ENCODE data around the gene GID8.

Gene GID8

GRCh38 chr20:62986257-62986800 lies 48.4 kb downstream of the GID8 start:
- DNase-seq (ENCODE audit: low spot score), result no peak

DNA sequence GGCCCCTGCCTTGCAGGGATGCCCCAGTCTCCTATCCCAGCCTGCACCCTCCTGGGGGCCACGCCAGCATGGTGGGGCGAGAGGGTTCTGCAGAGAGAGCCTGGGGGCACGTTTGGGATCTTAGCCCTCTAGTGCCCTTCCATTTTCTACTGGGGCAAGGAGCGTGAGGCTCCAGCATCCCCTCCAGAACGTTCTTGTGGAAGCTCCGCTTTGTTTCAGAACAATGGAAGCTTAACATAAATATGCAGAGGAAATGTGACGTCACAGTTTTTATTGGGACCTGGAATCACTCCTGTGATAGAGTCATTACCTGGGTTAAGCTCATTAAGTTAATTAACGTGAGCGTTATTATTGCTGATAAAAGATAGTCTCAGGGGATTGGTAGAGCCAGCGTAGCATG lies 49.2 kb downstream of the GID8 start:
- no peak for DNase-seq (ENCODE audit: low spot score)

GRCh38 chr20:62989201-62989601 lies 51.3 kb downstream of the GID8 start:
- DNase-seq (ENCODE audit: low spot score), result no peak

DNA sequence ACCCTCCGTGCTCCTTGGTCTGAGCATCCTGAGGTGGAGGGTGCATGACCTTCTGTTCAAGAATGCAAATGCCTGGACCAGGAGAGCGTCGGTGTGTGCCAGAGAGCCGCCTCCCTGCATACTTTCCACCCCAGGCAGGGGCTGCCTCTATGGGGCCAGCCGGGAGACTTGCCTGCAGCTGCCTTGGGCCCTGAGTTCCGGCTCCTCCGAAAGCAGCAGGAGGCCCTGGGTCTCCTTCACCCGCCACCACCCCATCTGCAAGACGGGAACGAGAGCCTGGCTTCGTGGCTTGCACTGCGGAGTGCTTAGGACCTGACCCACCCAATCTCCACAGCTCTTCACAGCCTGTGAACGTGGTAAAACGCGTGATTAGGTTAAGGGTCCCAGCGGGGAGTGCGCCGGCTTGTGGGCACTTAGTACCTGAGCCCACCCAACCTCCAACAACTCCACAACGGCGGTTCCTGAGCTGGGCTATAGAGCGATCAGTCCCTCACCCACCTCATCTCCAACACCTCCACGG lies 52.4 kb downstream of the GID8 start:
- no peak for DNase-seq (ENCODE audit: low spot score)

GRCh38 chr20:62991196-62991807 lies 53.4 kb downstream of the GID8 start:
- DNase-seq (ENCODE audit: low spot score), result no peak

DNA sequence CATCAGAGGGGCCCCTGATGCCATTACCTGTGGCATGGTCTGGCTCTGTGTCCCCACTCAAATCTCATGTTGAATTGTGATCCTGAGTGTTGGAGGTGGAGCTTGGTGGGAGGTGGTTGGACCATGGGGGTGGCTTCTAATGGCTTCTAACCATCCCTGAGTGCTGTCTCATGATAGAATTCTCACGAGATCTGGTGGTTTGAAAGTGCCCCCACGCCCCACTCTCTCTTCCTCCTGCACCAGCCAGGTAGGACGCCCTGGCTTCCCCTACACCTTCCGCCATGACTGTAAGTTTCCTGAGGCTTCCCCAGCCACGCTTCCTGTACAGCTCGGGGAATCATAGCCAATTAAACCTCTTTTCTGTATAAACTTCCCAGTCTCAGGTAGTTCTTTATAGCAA lies 53.9 kb downstream of the GID8 start:
- DNase-seq (ENCODE audit: low spot score), result no peak

DNA sequence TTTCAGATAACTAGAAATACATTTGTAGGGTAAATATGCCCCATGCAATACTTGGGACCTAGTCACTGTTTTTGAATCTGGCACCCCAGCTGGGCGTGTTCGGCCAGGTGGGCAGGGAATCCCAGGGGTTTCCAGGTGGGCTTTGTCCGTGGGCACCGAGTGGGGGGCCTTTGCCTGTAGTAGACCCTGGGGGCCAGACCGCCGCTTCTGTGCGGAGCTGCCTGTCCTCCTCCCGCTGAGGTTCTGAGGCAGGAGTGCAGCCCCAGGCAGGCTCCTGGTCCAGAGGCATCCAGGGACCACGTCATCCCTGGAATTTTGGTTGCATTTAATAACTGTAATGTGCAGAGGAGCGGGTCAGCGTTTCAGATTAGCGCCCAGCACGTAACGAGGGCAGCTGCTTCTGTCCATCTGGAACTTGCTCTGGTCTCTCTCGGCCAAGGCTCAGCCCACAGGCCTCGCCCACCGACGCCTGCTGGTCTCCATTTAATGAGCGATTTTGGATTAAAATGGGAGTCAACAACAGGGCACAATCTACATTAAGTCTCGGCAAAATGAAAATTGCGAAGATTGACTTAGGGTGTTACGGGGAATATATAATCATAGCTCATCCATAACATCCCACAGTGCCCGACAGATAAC lies 56.0 kb downstream of the GID8 start:
- no peak for DNase-seq (ENCODE audit: low spot score)

DNA sequence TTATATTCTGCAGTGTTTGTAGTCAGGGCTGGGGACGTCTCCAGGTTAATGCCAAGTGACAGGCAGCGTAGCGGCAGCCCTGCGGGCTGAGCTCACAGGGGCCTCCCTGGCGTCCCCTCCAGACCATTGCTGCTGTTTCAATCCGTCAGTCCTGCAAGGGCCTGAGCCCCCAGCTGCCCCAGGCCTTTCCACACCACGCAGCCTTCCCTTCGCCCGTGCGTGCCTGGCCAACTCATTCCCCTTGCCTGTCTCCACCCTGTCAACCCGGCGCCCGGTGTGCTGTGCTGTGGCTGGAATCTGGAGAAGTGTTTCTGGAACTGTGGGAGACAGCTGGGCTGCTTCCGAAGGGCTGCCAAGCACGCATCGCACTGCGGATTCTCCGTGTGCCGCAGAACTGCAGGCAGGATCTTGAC lies 56.9 kb downstream of the GID8 start:
- DNase-seq (ENCODE audit: low spot score), result no peak

- DNase-seq (ENCODE audit: low spot score), result no peak
Measured at GRCh38 chr20:62995481-62995880, 57.5 kb downstream of the GID8 start.

DNA sequence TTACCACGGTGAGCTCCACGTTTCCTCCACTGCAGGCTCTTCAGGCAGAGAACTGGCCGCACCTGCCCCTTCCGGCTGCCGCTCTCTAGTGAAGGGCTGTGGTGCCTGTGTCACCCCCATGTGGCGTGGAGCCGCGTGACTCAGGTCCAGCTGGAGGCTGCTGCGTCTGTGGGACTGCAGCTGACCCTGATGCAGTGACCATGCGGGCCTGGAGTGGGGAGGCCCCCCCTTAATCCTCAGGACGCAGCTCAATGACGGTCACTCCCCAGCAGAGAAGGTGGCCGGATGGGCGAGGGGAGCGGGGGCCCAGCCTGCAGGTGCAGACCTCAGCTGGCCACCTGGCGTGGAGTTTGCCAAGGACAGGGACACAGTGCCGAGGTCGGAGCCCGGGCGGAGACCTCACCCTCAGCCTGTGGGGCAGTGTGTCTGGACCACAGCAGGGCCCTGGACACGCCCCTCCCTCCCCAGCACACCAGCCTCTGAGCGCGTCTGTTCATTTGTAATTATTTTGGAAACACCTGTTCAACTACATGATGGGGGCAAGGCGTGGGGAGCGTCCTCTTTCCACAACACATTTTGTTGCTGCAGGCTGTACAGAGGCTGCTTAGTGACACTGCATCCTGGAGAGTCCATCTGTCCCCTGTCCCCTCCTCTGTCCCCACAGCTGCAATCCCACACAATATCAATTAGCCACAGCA lies 58.1 kb downstream of the GID8 start:
- no peak for DNase-seq (ENCODE audit: low spot score)

- DNase-seq (ENCODE audit: low spot score), result no peak
Measured at GRCh38 chr20:62996596-62996982, 58.6 kb downstream of the GID8 start.

GRCh38 chr20:62997417-62998035 lies 59.6 kb downstream of the GID8 start:
- no peak for DNase-seq (ENCODE audit: low spot score)
